Measurements from ENCODE around the gene SGF29.
"Not testable (repeated sequence)": the region's sequence is repeated elsewhere in the genome, so short reads cannot be mapped to it uniquely, and the experiment has no call there.

DNA sequence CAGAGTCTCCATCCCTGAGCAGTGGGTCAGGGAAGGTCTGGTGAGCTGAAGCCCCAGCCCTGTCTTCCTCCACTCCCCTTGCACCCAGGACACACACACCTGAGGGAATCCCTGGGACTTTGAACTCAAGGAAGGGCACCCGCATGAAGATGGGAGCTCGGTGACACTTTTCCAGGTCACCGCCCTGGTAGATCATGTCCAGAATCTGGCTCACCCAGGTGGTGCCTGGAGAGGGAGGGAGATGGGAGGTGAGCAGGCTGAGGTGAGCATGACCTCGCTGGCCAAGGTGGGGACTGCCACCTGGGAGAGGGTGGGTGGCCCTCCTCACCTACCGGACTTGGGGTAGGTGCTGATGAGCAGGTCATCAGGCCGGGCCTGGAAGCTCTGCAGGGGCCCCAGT is 41.7 kb downstream of the SGF29 start:
- TF ChIP-seq, protein P1, sequence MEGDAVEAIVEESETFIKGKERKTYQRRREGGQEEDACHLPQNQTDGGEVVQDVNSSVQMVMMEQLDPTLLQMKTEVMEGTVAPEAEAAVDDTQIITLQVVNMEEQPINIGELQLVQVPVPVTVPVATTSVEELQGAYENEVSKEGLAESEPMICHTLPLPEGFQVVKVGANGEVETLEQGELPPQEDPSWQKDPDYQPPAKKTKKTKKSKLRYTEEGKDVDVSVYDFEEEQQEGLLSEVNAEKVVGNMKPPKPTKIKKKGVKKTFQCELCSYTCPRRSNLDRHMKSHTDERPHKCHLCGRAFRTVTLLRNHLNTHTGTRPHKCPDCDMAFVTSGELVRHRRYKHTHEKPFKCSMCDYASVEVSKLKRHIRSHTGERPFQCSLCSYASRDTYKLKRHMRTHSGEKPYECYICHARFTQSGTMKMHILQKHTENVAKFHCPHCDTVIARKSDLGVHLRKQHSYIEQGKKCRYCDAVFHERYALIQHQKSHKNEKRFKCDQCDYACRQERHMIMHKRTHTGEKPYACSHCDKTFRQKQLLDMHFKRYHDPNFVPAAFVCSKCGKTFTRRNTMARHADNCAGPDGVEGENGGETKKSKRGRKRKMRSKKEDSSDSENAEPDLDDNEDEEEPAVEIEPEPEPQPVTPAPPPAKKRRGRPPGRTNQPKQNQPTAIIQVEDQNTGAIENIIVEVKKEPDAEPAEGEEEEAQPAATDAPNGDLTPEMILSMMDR (IDR thresholded peaks at IDR 0.05): not testable (repeated sequence)
- not testable (repeated sequence) for TF ChIP-seq POLR2A (IDR thresholded peaks at IDR 0.05)
